ENCODE results near the gene OR51F2.
"Not testable (repeated sequence)": the region's sequence is repeated elsewhere in the genome, so short reads cannot be mapped to it uniquely, and the experiment has no call there.

The OR51F2 gene

GRCh38 chr11:4821021-4821420 lies at the start of gene OR51F2:
OR51F2 (plus strand) TSS chr11:4821321; CDS start chr11:4821422, 101 bp downstream.
- DNase-seq (ENCODE audit: low read depth in 2 of 2), result no peak

- no peak for DNase-seq (ENCODE audit: low read depth in 2 of 2)
Observed at GRCh38 chr11:4782454-4782853, 38.7 kb upstream of the OR51F2 start.

- DNase-seq (ENCODE audit: low read depth in 2 of 2), result no peak
Observed at GRCh38 chr11:4797206-4797605, 23.9 kb upstream of the OR51F2 start.

- DNase-seq (ENCODE audit: low read depth in 2 of 2), result no peak
Observed at GRCh38 chr11:4798427-4799183, 22.5 kb upstream of the OR51F2 start.

GRCh38 chr11:4801316-4801715 lies 19.8 kb upstream of the OR51F2 start:
- DNase-seq (ENCODE audit: low read depth in 2 of 2), result not testable (repeated sequence)

GRCh38 chr11:4804280-4804679 lies 16.8 kb upstream of the OR51F2 start, which contains the start of gene OR52R1:
OR52R1 (minus strand) TSS chr11:4804380; CDS start chr11:4804380, 0 bp downstream.
- DNase-seq (ENCODE audit: low read depth in 2 of 2), result no peak

GRCh38 chr11:4808476-4808875 lies 12.6 kb upstream of the OR51F2 start:
- DNase-seq (ENCODE audit: low read depth in 2 of 2), result no peak

GRCh38 chr11:4809246-4809645 lies 11.9 kb upstream of the OR51F2 start:
- DNase-seq (ENCODE audit: low read depth in 2 of 2), result no peak

- no peak for DNase-seq (ENCODE audit: low read depth in 2 of 2)
Observed at GRCh38 chr11:4825132-4825531, 4.0 kb downstream of the OR51F2 start.

- no peak for DNase-seq (ENCODE audit: low read depth in 2 of 2)
Observed at GRCh38 chr11:4826425-4826824, 5.3 kb downstream of the OR51F2 start.

GRCh38 chr11:4830346-4830745 lies 9.2 kb downstream of the OR51F2 start:
- DNase-seq (ENCODE audit: low read depth in 2 of 2), result no peak

GRCh38 chr11:4830909-4831308 lies 9.8 kb downstream of the OR51F2 start:
- DNase-seq (ENCODE audit: low read depth in 2 of 2), result no peak

- no peak for DNase-seq (ENCODE audit: low read depth in 2 of 2)
Observed at GRCh38 chr11:4839851-4840549, 18.9 kb downstream of the OR51F2 start.

GRCh38 chr11:4848908-4849532 lies 27.9 kb downstream of the OR51F2 start, which contains the start of gene OR51S1:
OR51S1 (minus strand) TSS chr11:4849208; CDS start chr11:4849208, 0 bp downstream.
- no peak for DNase-seq (ENCODE audit: low read depth in 2 of 2)

GRCh38 chr11:4851033-4851432 lies 29.9 kb downstream of the OR51F2 start:
- DNase-seq (ENCODE audit: low read depth in 2 of 2), result no peak

- not testable (repeated sequence) for DNase-seq (ENCODE audit: low read depth in 2 of 2)
Observed at GRCh38 chr11:4854286-4854685, 33.2 kb downstream of the OR51F2 start.

GRCh38 chr11:4862447-4863236 lies 41.5 kb downstream of the OR51F2 start:
- DNase-seq (ENCODE audit: low read depth in 2 of 2), result no peak

GRCh38 chr11:4863876-4864275 lies 42.8 kb downstream of the OR51F2 start:
- DNase-seq (ENCODE audit: low read depth in 2 of 2), result no peak

- no peak for DNase-seq (ENCODE audit: low read depth in 2 of 2)
Observed at GRCh38 chr11:4865855-4866254, 44.7 kb downstream of the OR51F2 start.

Measured in stimulated activated CD8-positive, alpha-beta memory T cell treated with anti-CD3 and anti-CD28 coated beads, Interleukin-2, amount 100 ng/mL, for 1 hour (primary cell).